GM21737 (cell line): ENCODE data around the gene BRD4.

Experiments used
- ATAC-seq: cut with Tn5 transposase; IDR thresholded peaks from one replicate; pipeline ENCODE4 v1.9.1; 2021; ENCODE audit warnings: mild to moderate bottlenecking, moderate library complexity; ENCODE audit not compliant: unreplicated experiment

BRD4 gene

GRCh38 chr19:15197275-15197941 is 134.9 kb downstream of the BRD4 start:
- no peak for ATAC-seq

GRCh38 chr19:15196360-15197005 is 135.9 kb downstream of the BRD4 start:
- no peak for ATAC-seq

- ATAC-seq, result no peak
Observed at GRCh38 chr19:15195371-15196334, 136.7 kb downstream of the BRD4 start.

- ATAC-seq, result no peak
Observed at GRCh38 chr19:15194938-15195337, 137.4 kb downstream of the BRD4 start.

GRCh38 chr19:15191982-15192381 is 140.4 kb downstream of the BRD4 start:
- no peak for ATAC-seq

GRCh38 chr19:15191514-15191913 is 140.8 kb downstream of the BRD4 start:
- ATAC-seq, result no peak

- no peak for ATAC-seq
Observed at GRCh38 chr19:15188851-15189250, 143.5 kb downstream of the BRD4 start.

GRCh38 chr19:15187026-15188007 is 145.0 kb downstream of the BRD4 start:
- ATAC-seq, result no peak
